GM23248 (cell line): ENCODE data around the gene OR2H2. TPM values are rescaled to one million over a fixed set of nuclear protein-coding genes. Genes with fewer than 3 reads are reported as not detected.

Experiments used
- DNase-seq: peaks from one replicate; pipeline ENCODE4 v3.0.0-alpha.2; 2015
- H2AFZ ChIP-seq: fragments of 200-600 bp; sonication (generic); 2 replicates; pipeline ENCODE4 v1.6.1; 2016; ENCODE audit warnings: antibody characterized with exemption
- H3F3A ChIP-seq: fragments of 200-600 bp; sonication (generic); 2 replicates; pipeline ENCODE4 v1.6.1; 2016; ENCODE audit warnings: mild to moderate bottlenecking, antibody characterized with exemption, mixed run types; ENCODE audit not compliant: insufficient read depth
- H3K27ac ChIP-seq: fragments of 200-600 bp; sonication (generic); 2 replicates; pipeline ENCODE4 v1.5.1; 2016; ENCODE audit warnings: mild to moderate bottlenecking
- H3K27me3 ChIP-seq: fragments of 200-600 bp; sonication (generic); replicated peaks from 2 replicates; pipeline ENCODE4 v1.6.1; 2016; ENCODE audit warnings: mild to moderate bottlenecking; ENCODE audit not compliant: insufficient read depth
- H3K36me3 ChIP-seq: fragments of 200-600 bp; sonication (generic); 2 replicates; pipeline ENCODE4 v1.6.1; 2016; ENCODE audit warnings: low read depth, mild to moderate bottlenecking
- H3K4me1 ChIP-seq: fragments of 200-600 bp; sonication (generic); 2 replicates; pipeline ENCODE4 v1.6.1; 2016; ENCODE audit warnings: mild to moderate bottlenecking; ENCODE audit not compliant: insufficient read depth
- H3K4me2 ChIP-seq: fragments of 200-600 bp; sonication (generic); one replicate; pipeline ENCODE4 v1.6.1; 2016; ENCODE audit warnings: mild to moderate bottlenecking; ENCODE audit not compliant: unreplicated experiment
- H3K4me3 ChIP-seq: fragments of 200-600 bp; sonication (generic); 2 replicates; pipeline ENCODE4 v1.5.1; 2016; ENCODE audit warnings: mild to moderate bottlenecking
- H3K79me2 ChIP-seq: fragments of 200-600 bp; sonication (generic); 2 replicates; pipeline ENCODE4 v1.6.1; 2016; ENCODE audit warnings: mild to moderate bottlenecking; ENCODE audit not compliant: insufficient read depth
- H3K9ac ChIP-seq: fragments of 200-600 bp; sonication (generic); 2 replicates; pipeline ENCODE4 v1.6.1; 2016; ENCODE audit warnings: mild to moderate bottlenecking
- H3K9me2 ChIP-seq: fragments of 200-600 bp; sonication (generic); 2 replicates; pipeline ENCODE4 v1.6.1; 2016; ENCODE audit warnings: mixed run types, mild to moderate bottlenecking, moderate library complexity; ENCODE audit not compliant: insufficient read depth
- H3K9me3 ChIP-seq: fragments of 200-600 bp; sonication (generic); one replicate; pipeline ENCODE4 v1.6.1; 2017; ENCODE audit warnings: low read depth
- H4K20me1 ChIP-seq: fragments of 200-600 bp; sonication (generic); 2 replicates; pipeline ENCODE4 v1.6.0; 2016; ENCODE audit not compliant: insufficient read depth
- EZH2 ChIP-seq: fragments of 200-600 bp; sonication (generic); IDR thresholded peaks from 2 replicates; pipeline ENCODE4 v1.6.1; 2018; ENCODE audit warnings: antibody characterized with exemption, mild to moderate bottlenecking; ENCODE audit not compliant: insufficient read depth, poor library complexity, severe bottlenecking
- EZH2phosphoT487 ChIP-seq: fragments of 200-600 bp; sonication (generic); IDR thresholded peaks from 2 replicates; pipeline ENCODE4 v1.6.1; 2018; ENCODE audit warnings: antibody characterized with exemption, moderate library complexity, mild to moderate bottlenecking, low read depth; ENCODE audit not compliant: insufficient read depth
- WGBS, 2 experiments: methylation state at CpG; one replicate each; pipeline ENCODE4 v1.1.6; 2015 to 2017; ENCODE audit warnings: low lambda C conversion rate in 2 of 2, low coverage in 1 of 2; ENCODE audit errors: missing lambda C conversion rate in 2 of 2; 5-methylcytosine and 5-hydroxymethylcytosine counted together
- in situ Hi-C: fragments of 300-500 bp; cut with MboI; formaldehyde crosslinking; loops from 2 replicates; pipeline ENCODE4 v1.15.0; 2020
- polyA plus RNA-seq: library from polyadenylated mRNA; unstranded; fragments of >200 nt; fragmentation: Nextera tagmentation; extraction: Ambion mirVana; gene quantifications from 2 replicates; pipeline ENCODE4 v1.2.1, GENCODE V29; 2016
- total RNA-seq: library from RNA; depleted of rRNA; stranded (reverse); fragments of >200 nt; shearing (Covaris generic); gene quantifications from 2 replicates; pipeline ENCODE4 v1.2.3, GENCODE V29; 2014

The OR2H2 gene
- total and polyA plus RNA-seq, 2 experiments from 2014 or later = not detected

- Histone ChIP-seq H3K9me3 (no peaks in the 10 kb centered on the region), H3K36me3 (no peaks in the 10 kb centered on the region), H3K4me2 (no peak overlapping the region), H3K9ac (no peak overlapping the region), H3K4me3 (no peak overlapping the region), H3K27me3 (no peaks in the 10 kb centered on the region), H2AFZ (no peak overlapping the region), H3K4me1 (no peaks in the 10 kb centered on the region), H3K79me2 (no peaks in the 10 kb centered on the region), H3K27ac (no peak overlapping the region), H3K9me2 (no peaks in the 10 kb centered on the region), H3F3A (no peaks in the 10 kb centered on the region), H4K20me1 (no peaks in the 10 kb centered on the region)
- peak; percentile 23 for DNase-seq
- 88 to 91% methylated on average over 12 of the region's 12 CpGs for whole genome bisulfite sequencing, 2 experiments
- in situ Hi-C loops = no loop called here
- TF ChIP-seq EZH2 (no peak), EZH2phosphoT487 (no peak)
Observed at GRCh38 chr6:29602564-29603361, 17.8 kb downstream of the OR2H2 start.

- H3F3A ChIP-seq = no peaks in the 10 kb centered on the region
- H3K9me2 ChIP-seq = no peaks in the 10 kb centered on the region
- no peak overlapping the region for H3K27ac ChIP-seq
- H3K27me3 ChIP-seq = no peaks in the 10 kb centered on the region
- H3K36me3 ChIP-seq = 0 out of 2 replicates have a peak, but pooled peaks cover under 1% of the 10 kb centered on the region
- H3K9me3 ChIP-seq = no peaks in the 10 kb centered on the region
- no peaks in the 10 kb centered on the region for H4K20me1 ChIP-seq
- H3K9ac ChIP-seq = no peak overlapping the region
- no peak overlapping the region for H3K4me2 ChIP-seq
- H3K79me2 ChIP-seq = no peaks in the 10 kb centered on the region
- in situ Hi-C loops = no loop called here
- WGBS, 2 experiments = 93 to 95% methylated on average over 11 of the region's 11 CpGs
- TF ChIP-seq EZH2 (no peak), EZH2phosphoT487 (no peak)
- no peak overlapping the region for H3K4me3 ChIP-seq
- no peak for DNase-seq
- H2AFZ ChIP-seq = no peak overlapping the region
- H3K4me1 ChIP-seq = no peaks in the 10 kb centered on the region
Observed at GRCh38 chr6:29603456-29603855, 18.5 kb downstream of the OR2H2 start.

- in situ Hi-C loops = no loop called here
- Histone ChIP-seq H3K9me2 (no peaks in the 10 kb centered on the region), H3F3A (no peaks in the 10 kb centered on the region), H3K79me2 (no peaks in the 10 kb centered on the region), H2AFZ (no peak overlapping the region), H3K4me1 (no peaks in the 10 kb centered on the region), H3K27ac (no peak overlapping the region), H3K9ac (no peak overlapping the region), H3K4me2 (no peak overlapping the region), H3K4me3 (no peak overlapping the region), H4K20me1 (no peaks in the 10 kb centered on the region), H3K36me3 (peaks cover 5% of the 10 kb centered on the region; the same call in 1 of the 2 replicates), H3K27me3 (no peaks in the 10 kb centered on the region), H3K9me3 (no peaks in the 10 kb centered on the region)
- 77 to 89% methylated on average over 2 of the region's 2 CpGs for WGBS, 2 experiments
- no peak for TF ChIP-seq EZH2
- no peak for TF ChIP-seq EZH2phosphoT487
- no peak for DNase-seq
Observed at GRCh38 chr6:29603930-29604329, 19.0 kb downstream of the OR2H2 start.

- H3K36me3 ChIP-seq = peaks cover 18% of the 10 kb centered on the region
- no peaks in the 10 kb centered on the region for H3K27me3 ChIP-seq
- in situ Hi-C loops = no loop called here
- no peaks in the 10 kb centered on the region for H4K20me1 ChIP-seq
- H3K9ac ChIP-seq = no peak overlapping the region
- H3K79me2 ChIP-seq = no peaks in the 10 kb centered on the region
- no peak overlapping the region for H2AFZ ChIP-seq
- TF ChIP-seq EZH2phosphoT487 = no peak
- TF ChIP-seq EZH2 = no peak
- no peak overlapping the region for H3K4me2 ChIP-seq
- H3K4me3 ChIP-seq = no peak overlapping the region
- no peak for DNase-seq
- no peak overlapping the region for H3K27ac ChIP-seq
- H3K9me2 ChIP-seq = no peaks in the 10 kb centered on the region
- no peaks in the 10 kb centered on the region for H3K4me1 ChIP-seq
- no peaks in the 10 kb centered on the region for H3F3A ChIP-seq
- no peaks in the 10 kb centered on the region for H3K9me3 ChIP-seq
Observed at GRCh38 chr6:29608131-29608530, 23.2 kb downstream of the OR2H2 start.

- Histone ChIP-seq H3K9me3 (no peaks in the 10 kb centered on the region), H3K27me3 (no peaks in the 10 kb centered on the region), H3K9ac (no peak overlapping the region), H3K27ac (no peak overlapping the region), H3K4me2 (no peak overlapping the region), H2AFZ (no peak overlapping the region), H3F3A (no peaks in the 10 kb centered on the region), H3K79me2 (no peaks in the 10 kb centered on the region), H3K4me3 (no peak overlapping the region), H3K36me3 (peaks cover 18% of the 10 kb centered on the region), H3K9me2 (no peaks in the 10 kb centered on the region), H4K20me1 (no peaks in the 10 kb centered on the region), H3K4me1 (no peaks in the 10 kb centered on the region)
- in situ Hi-C loops = no loop called here
- WGBS, 2 experiments = 93 to 98% methylated on average over 4 of the region's 4 CpGs
- DNase-seq = no peak
- TF ChIP-seq EZH2phosphoT487 = no peak
- TF ChIP-seq EZH2 = no peak
Observed at GRCh38 chr6:29610540-29610939, 25.6 kb downstream of the OR2H2 start.
